22Rv1 (cell line): ENCODE data around the gene CLEC16A.

Source experiments
- CTCF ChIP-seq: fragments of 450-650 bp; IDR thresholded peaks from 2 replicates; pipeline ENCODE4 v1.5.1; 2017; ENCODE audit warnings: mild to moderate bottlenecking
- ZFX ChIP-seq: fragments of 450-650 bp; IDR thresholded peaks from 2 replicates; pipeline ENCODE4 v1.6.1; 2017; ENCODE audit warnings: antibody characterized with exemption, borderline replicate concordance

DNA sequence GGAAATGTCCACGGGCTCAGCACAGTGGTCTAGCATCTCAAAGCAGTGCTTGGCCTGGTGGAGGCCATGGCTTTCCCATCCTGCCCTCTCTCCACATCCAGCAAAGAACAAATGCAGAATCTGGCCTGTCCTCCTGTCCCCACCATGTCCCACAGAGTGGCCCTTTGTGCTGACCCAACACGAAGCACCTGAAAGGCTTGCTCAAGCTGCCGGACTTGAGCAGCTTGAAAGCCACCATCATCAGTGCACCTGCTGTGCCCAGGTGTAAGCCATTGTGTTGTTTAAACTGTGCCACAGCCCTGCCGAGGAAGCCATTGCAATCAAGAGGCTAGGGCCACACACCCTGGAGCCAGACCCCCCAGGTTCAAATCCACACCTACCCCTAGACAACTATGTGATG is 196.1 kb downstream of the CLEC16A start:
- no peak for TF ChIP-seq CTCF
- no peak for TF ChIP-seq ZFX
